ENCODE data around the gene CENPO. TPM values are rescaled to one million over a fixed set of nuclear protein-coding genes. Genes with fewer than 3 reads are reported as not detected.
"Not testable (repeated sequence)": the region's sequence is repeated elsewhere in the genome, so short reads cannot be mapped to it uniquely, and the experiment has no call there.

Gene CENPO
- total RNA-seq, 2 experiments from 2014 or later = 40.7 to 41.9 TPM

- intact Hi-C loops (cut with micrococcal nuclease) = no loop called here
- DNase-seq (no peak), ATAC-seq (no peak)
- Mint-ChIP-seq H3K36me3 (ENCODE audit: low read depth) (peaks cover 18% of the 10 kb centered on the region), H3K4me3 (no peak overlapping the region), H3K9me3 (no peaks in the 10 kb centered on the region), H3K27me3 (no peaks in the 10 kb centered on the region), H3K4me1 (ENCODE audit: low read depth) (no peaks in the 10 kb centered on the region), H3K27ac (no peak overlapping the region)
- CTCF ChIA-PET = no interaction called here
- POLR2A ChIA-PET = no interaction called here
- TF ChIP-seq, protein P1, sequence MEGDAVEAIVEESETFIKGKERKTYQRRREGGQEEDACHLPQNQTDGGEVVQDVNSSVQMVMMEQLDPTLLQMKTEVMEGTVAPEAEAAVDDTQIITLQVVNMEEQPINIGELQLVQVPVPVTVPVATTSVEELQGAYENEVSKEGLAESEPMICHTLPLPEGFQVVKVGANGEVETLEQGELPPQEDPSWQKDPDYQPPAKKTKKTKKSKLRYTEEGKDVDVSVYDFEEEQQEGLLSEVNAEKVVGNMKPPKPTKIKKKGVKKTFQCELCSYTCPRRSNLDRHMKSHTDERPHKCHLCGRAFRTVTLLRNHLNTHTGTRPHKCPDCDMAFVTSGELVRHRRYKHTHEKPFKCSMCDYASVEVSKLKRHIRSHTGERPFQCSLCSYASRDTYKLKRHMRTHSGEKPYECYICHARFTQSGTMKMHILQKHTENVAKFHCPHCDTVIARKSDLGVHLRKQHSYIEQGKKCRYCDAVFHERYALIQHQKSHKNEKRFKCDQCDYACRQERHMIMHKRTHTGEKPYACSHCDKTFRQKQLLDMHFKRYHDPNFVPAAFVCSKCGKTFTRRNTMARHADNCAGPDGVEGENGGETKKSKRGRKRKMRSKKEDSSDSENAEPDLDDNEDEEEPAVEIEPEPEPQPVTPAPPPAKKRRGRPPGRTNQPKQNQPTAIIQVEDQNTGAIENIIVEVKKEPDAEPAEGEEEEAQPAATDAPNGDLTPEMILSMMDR (IDR thresholded peaks at IDR 0.05) = no peak
Observed at GRCh38 chr2:24834733-24835395, 41.6 kb downstream of the CENPO start.

DNA sequence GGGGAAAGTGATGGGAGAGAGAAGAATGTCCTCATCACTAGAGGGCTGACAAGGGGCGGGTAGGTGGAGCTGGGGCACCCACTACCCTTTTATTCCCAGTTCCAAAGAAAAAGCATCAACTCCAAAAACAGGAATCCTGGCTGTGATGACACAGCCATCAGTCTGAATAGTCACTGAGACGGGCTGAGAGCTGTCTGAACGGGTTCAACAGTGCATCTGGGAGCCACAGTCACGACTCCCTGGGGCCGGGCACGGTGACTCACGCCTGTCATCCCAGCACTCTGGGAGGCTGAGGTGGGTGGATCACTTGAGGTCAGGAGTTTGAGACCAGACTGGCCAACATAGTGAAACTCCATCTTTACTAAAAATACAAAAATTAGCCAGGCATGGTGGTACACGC is 42.2 kb downstream of the CENPO start:
- intact Hi-C loops (cut with micrococcal nuclease); POLR2A ChIA-PET; H3K9me3 Mint-ChIP-seq; H3K27ac Mint-ChIP-seq; H3K4me3 Mint-ChIP-seq; H3K4me1 Mint-ChIP-seq (ENCODE audit: low read depth); ATAC-seq; DNase-seq; H3K27me3 Mint-ChIP-seq: not testable (repeated sequence)
- H3K36me3 Mint-ChIP-seq (ENCODE audit: low read depth) = peaks cover 18% of the 10 kb centered on the region
- CTCF ChIA-PET = interaction anchor here (0.9 kb wide), 1 partner anchor 12 kb away, joined by 3 read pairs; no protein-coding TSS in a partner anchor

DNA sequence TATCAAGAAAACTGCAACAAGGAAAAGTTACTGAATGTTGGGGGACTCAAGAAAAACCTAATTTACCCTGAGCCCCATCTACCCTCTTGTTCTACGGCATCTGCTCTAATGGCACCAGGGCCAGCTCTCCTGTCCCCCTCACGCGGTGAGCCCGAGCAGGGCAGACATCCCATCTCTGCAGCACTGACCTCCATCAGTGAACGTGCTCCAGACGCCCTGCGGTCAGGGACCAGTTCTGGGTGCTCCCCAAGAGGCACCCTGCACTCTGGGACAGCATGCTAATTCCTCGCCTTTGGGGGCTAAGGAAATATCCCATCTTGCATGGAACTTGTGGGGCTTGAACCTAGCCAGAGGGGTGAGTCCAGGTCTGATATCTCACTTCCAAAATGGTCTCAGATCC is 43.0 kb downstream of the CENPO start:
- CTCF ChIA-PET = interaction anchor here (0.9 to 1.6 kb wide), 2 partner anchors 9 to 12 kb away, joined by 3 to 6 read pairs; no protein-coding TSS in a partner anchor
- no peak overlapping the region for H3K27ac Mint-ChIP-seq
- no peaks in the 10 kb centered on the region for H3K27me3 Mint-ChIP-seq
- intact Hi-C loops (cut with micrococcal nuclease) = no loop called here
- peaks cover 18% of the 10 kb centered on the region for H3K36me3 Mint-ChIP-seq (ENCODE audit: low read depth)
- no peaks in the 10 kb centered on the region for H3K9me3 Mint-ChIP-seq
- TF ChIP-seq, protein P1 (IDR thresholded peaks at IDR 0.05) = no peak
- DNase-seq = no peak
- POLR2A ChIA-PET = no interaction called here
- H3K4me1 Mint-ChIP-seq (ENCODE audit: low read depth) = no peaks in the 10 kb centered on the region
- H3K4me3 Mint-ChIP-seq = no peak overlapping the region
- ATAC-seq = no peak

DNA sequence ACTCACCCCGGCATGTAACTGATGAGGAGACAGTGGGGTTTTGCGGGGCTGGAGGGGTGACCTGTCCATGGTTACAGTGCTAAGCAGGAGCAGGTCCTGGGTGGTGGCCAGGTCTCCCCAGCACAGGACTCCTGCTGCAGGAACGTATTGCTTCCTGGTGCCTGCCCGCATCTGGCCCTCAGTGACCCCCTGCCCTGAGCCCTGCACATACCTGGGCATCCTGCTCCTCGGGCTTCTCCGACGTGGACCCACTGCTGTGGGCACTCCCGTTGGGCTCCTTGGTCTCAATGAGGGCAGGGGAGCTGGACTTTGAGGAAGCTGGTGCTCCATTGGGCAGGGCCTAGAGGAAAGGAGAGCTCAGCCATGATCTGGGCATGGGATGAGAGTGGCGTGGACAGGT is 43.5 kb downstream of the CENPO start:
- Mint-ChIP-seq H3K27ac (no peak overlapping the region), H3K9me3 (no peaks in the 10 kb centered on the region), H3K4me3 (no peak overlapping the region), H3K36me3 (ENCODE audit: low read depth) (peaks cover 15% of the 10 kb centered on the region), H3K4me1 (ENCODE audit: low read depth) (no peaks in the 10 kb centered on the region), H3K27me3 (no peaks in the 10 kb centered on the region)
- TF ChIP-seq, protein P1 (IDR thresholded peaks at IDR 0.05) = no peak
- ATAC-seq = no peak
- intact Hi-C loops (cut with micrococcal nuclease) = no loop called here
- ChIA-PET CTCF (interaction anchor here (1.6 kb wide), 1 partner anchor 9 kb away, joined by 6 read pairs; no protein-coding TSS in a partner anchor), POLR2A (no interaction called here)
- no peak for DNase-seq

DNA sequence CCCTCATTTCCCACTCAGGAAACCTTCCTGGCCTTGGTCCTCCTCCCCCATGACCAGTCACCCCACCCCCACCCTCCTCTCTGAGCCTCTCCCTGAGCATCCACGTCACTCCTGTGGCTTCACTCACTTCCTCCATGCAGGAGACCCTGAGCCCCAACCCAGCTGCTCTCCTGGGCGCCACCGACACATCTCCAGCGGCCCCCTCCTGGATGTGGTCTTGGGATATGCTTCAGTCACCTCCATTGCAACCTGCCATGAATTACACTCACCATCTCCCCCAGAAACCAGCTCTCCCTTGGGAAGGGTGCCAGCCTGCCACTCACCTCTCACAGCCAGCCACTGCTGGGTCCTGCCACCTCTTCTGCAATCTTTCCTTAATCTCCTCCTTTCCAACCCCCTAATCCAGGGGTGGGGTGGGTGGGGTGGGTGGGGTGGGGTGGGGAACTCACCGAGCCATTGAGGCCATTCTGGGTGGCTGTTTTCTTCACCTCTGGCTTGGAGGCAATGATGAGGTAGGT is 44.8 kb downstream of the CENPO start:
- Mint-ChIP-seq H3K4me1 (ENCODE audit: low read depth) (no peaks in the 10 kb centered on the region), H3K27ac (no peak overlapping the region), H3K36me3 (ENCODE audit: low read depth) (peaks cover 15% of the 10 kb centered on the region), H3K4me3 (no peak overlapping the region), H3K9me3 (no peaks in the 10 kb centered on the region), H3K27me3 (no peaks in the 10 kb centered on the region)
- TF ChIP-seq, protein P1 (IDR thresholded peaks at IDR 0.05) = no peak
- ChIA-PET CTCF (no interaction called here), POLR2A (no interaction called here)
- no peak for DNase-seq
- intact Hi-C loops (cut with micrococcal nuclease) = no loop called here
- no peak for ATAC-seq

Measured in activated CD8-positive, alpha-beta T cell treated with anti-CD3 and anti-CD28 coated beads for 36 hours (primary cell).